GM21576 (cell line): Measurements from ENCODE around the gene KRT81.

ENCODE experiments used
- ATAC-seq: cut with Tn5 transposase; IDR thresholded peaks from one replicate; pipeline ENCODE4 v1.9.1; 2021; ENCODE audit warnings: mild to moderate bottlenecking, moderate library complexity; ENCODE audit not compliant: unreplicated experiment

The KRT81 gene

GRCh38 chr12:52291267-52291935 lies at the start of gene KRT81:
KRT81 (minus strand) TSS chr12:52291534; CDS start chr12:52291465, 69 bp downstream.
- no peak for ATAC-seq

DNA sequence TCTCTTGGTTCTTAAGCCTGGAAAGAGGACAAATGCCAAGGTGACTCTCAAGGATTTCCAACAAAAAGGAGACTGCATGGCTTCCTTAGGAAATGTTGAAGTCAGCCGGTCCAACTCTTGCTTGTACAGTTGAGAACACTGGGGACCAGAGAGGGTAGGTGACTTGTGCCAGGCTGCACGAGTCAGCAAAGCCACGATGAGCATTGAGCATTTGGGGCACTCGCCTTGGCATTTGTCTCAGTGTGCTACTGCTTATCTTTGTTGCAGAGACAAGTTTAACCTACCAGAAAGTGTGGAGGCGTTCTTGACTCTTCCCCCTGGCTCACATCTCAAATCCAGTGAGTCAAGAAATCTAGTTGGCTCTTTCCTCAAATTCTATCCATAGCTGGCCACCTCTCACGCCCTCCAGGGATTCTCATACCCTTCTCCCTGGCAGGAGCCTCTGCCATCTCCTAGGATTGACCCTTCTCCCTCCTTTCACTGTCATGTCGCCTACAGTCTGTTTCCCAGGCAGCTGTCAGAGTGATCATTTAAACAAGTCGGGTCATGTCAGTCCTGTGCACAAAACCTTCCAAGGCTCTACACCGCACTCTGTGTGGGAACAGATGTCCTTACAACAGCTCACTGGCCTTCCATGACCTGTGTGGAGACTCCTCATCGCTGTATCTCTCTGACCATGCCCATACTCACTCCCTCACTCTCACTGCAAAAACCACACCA lies 47.1 kb upstream of the KRT81 start:
- no peak for ATAC-seq

DNA sequence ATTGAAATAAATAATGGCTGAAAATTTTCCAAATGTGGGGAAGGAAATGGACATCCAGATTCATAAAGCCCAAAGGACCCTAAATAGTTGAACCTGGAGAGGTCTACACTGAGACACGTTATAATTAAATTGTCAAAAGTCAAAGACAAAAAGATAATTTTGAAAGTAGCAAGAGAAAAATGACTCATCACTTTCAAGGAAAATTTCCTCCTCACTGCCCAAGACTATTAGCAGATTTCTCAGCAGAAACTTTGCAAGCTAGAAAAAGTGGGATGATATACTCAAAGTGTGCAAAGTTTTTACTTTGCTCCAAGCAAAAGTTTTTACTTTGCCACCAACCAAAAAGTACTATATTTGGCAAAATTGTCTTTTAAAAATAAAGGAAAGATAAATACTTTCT lies 45.7 kb upstream of the KRT81 start:
- ATAC-seq, result no peak

GRCh38 chr12:52336641-52337040 lies 45.3 kb upstream of the KRT81 start:
- ATAC-seq, result no peak

DNA sequence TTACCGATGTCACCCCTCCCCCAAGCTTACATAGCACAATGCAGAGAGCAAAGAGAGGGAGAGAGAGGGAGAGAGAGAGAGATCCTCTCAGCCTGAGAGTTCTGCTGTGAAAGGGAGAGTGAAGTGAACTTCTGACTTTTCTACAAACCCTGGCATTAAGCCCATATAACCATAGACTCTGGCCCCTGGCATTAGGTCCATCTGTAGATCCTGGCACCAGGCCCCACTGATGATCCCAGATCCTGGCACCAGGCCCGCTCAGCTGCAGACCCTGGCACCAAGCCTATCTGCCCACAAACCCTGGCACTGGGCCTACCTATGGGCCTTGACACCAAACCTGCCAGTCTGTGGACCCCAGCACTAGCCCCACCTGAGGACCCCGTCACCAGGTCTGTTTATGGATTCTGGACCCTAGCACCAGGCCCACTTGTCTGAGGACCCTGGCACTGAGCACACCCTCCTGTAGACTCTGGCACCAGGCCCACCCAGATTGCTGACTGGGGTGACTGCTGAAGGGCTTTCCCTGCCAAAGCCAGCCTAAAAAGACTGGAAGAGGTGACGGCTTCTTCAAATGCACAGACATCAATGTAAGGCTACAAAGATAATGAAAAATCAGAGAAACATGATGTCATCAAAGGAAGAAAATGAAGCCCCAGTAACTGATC lies 44.4 kb upstream of the KRT81 start:
- no peak for ATAC-seq

- no peak for ATAC-seq
Measured at GRCh38 chr12:52334185-52334584, 42.9 kb upstream of the KRT81 start.

DNA sequence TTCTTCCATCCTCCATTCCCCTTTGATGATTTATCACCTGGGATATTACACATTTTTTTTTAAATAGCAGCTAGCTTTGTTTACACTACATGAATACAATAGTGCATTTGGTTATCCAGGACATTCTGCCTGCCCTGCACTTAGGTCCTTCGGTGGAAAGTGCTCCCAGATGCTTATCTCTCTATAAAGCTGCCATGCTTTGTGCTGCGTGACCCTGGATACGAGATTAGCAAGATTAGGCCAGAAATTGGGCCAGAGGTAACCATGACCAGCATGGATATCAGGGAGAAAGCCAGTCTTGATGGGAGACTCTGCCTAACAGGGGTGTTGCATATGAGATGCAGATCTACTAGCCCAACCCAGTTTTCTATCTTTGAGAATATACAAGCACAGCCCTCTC lies 42.0 kb upstream of the KRT81 start:
- ATAC-seq, result no peak

GRCh38 chr12:52332381-52332780 lies 41.0 kb upstream of the KRT81 start:
- ATAC-seq, result no peak

DNA sequence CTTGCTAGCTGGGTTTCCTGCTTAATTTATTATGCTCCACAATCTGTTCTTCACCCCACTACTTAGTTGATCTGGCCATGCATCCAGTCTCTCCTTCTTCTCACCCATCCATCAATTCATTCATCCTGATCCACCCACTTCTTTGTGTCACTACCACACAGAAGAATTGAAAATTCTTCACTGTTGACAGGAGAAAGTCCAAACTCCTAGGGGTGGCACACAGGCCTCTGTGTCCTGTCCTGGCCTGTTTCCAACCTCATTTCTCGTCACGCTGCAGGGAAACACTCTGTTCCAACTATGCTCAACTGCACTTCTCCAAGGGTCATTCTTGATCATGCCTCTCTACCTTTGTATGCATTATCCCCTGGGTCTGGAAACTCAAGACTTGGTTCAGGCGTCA lies 40.5 kb upstream of the KRT81 start:
- no peak for ATAC-seq

GRCh38 chr12:52331039-52331438 lies 39.7 kb upstream of the KRT81 start:
- no peak for ATAC-seq

- ATAC-seq, result no peak
Measured at GRCh38 chr12:52327830-52328500, 36.6 kb upstream of the KRT81 start.

- ATAC-seq, result peak; percentile 89
Measured at GRCh38 chr12:52327052-52327829, 35.9 kb upstream of the KRT81 start.

- ATAC-seq, result no peak
Measured at GRCh38 chr12:52324153-52324444, 32.8 kb upstream of the KRT81 start.

- ATAC-seq, result no peak
Measured at GRCh38 chr12:52323416-52324152, 32.2 kb upstream of the KRT81 start.

DNA sequence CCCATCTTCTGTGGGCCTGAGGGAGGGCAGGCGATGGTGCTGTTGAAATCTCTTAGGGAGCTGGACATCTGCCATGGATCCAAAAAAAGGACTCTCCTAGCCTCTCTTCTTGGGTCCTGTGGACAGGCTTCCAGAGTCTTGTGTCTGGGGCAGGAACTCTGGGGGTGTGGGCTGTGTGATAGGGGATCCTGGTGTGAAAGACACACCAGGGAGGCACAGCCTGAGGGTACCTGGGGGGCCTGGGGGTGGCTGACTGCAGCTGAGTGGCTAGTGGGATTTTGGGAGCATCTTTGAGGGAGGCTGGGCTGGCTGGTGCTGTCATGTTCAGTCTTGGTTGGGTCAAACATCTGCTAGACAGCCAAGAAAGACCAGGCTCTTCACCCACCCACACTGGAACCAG lies 31.7 kb upstream of the KRT81 start:
- no peak for ATAC-seq

GRCh38 chr12:52322069-52322468 lies 30.7 kb upstream of the KRT81 start:
- ATAC-seq, result no peak

DNA sequence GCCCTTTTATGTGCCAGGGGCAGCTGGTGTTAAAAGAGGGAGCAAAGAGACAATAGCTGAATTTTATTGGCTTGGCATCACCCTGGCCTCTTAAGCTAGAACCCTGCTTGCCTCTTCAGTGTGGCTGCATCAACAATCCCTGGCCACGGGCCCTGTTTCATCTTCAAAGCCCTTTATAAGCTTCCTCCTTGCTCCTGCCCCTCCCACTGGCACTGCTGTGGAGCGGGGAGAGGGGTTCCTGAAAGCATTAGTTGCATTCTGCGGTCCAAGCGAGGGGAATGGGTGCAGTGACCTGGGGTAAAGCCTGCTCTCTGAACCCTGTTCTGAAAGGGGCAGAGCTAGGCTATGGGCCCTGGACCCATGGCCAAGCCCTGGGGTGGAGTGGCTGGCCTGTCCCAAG lies 30.1 kb upstream of the KRT81 start:
- ATAC-seq, result no peak

DNA sequence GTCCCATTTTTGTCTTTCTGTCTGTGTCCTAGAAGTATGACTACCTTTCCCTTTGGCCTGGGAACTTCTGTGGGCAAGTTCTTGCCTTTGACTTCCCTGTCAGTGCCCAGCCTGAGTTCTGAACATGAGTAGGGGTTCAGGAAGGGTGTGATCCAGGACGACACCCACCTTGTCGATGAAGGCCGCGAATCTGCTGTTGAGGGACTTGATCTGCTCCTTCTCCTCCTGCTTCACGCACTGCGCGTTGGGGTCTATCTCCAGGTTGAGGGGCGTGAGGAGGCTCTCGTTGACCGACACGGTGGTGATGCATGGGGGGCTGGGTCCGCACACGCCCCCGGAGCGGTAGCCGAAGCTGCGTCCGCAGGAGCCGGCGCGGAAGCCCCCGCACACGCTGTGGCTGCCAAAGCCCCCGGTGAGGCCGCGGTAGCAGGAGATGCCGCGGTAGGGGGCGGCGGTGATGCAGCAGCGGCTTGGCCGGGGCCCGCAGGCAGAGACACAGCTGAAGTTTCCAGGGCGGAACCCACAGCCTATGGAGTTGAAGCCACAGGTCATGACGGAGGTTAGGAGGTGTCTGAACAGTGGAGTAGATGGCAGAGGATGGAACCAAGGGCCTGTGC lies 29.6 kb upstream of the KRT81 start, which contains the start of gene KRT83:
KRT83 (minus strand) TSS at position 615 of the 617 bp plus-strand sequence; CDS start at position 552, 63 bp downstream.
- ATAC-seq, result no peak

GRCh38 chr12:52319097-52319496 lies 27.8 kb upstream of the KRT81 start:
- no peak for ATAC-seq
